ENCODE results near the gene POU2F3.

POU2F3 gene

GRCh38 chr11:120339394-120339890 is 99.5 kb downstream of the POU2F3 start:
- CTCF ChIA-PET: interaction anchor here (0.8 kb wide), 1 partner anchor 37 kb away, joined by 3 read pairs; no protein-coding TSS in a partner anchor

GRCh38 chr11:120340529-120340928 is 100.6 kb downstream of the POU2F3 start:
- DNase-seq: no peak
- Mint-ChIP-seq H3K36me3 (peaks cover 2% of the 10 kb centered on the region), H3K27me3 (peaks cover 65% of the 10 kb centered on the region), H3K27ac (no peak overlapping the region), H3K4me3 (no peak overlapping the region), H3K9me3 (no peaks in the 10 kb centered on the region), H3K4me1 (peaks cover 33% of the 10 kb centered on the region)
- CTCF ChIA-PET: no interaction called here

More at GRCh38 chr11:120339394-120339890, 99.5 kb downstream of the POU2F3 start:
- DNase-seq: no peak
- H3K9me3 Mint-ChIP-seq: no peaks in the 10 kb centered on the region
- peaks cover 29% of the 10 kb centered on the region for H3K4me1 Mint-ChIP-seq
- H3K36me3 Mint-ChIP-seq: peaks cover 2% of the 10 kb centered on the region
- H3K27me3 Mint-ChIP-seq: peaks cover 62% of the 10 kb centered on the region
- no peak overlapping the region for H3K4me3 Mint-ChIP-seq
- H3K27ac Mint-ChIP-seq: no peak overlapping the region

GRCh38 chr11:120342226-120342625 is 102.3 kb downstream of the POU2F3 start:
- peaks cover 28% of the 10 kb centered on the region for H3K4me1 Mint-ChIP-seq

GRCh38 chr11:120342678-120343077 is 102.7 kb downstream of the POU2F3 start:
- Mint-ChIP-seq H3K27ac (no peak overlapping the region), H3K9me3 (no peaks in the 10 kb centered on the region), H3K36me3 (no peaks in the 10 kb centered on the region), H3K27me3 (peaks cover 63% of the 10 kb centered on the region), H3K4me1 (peaks cover 26% of the 10 kb centered on the region), H3K4me3 (no peak overlapping the region)
- CTCF ChIA-PET: no interaction called here
- no peak for DNase-seq

More at GRCh38 chr11:120342226-120342625, 102.3 kb downstream of the POU2F3 start:
- DNase-seq: no peak
- CTCF ChIA-PET: no interaction called here
- Mint-ChIP-seq H3K4me3 (no peak overlapping the region), H3K36me3 (peaks cover 2% of the 10 kb centered on the region), H3K27ac (no peak overlapping the region), H3K27me3 (peaks cover 63% of the 10 kb centered on the region), H3K9me3 (no peaks in the 10 kb centered on the region)

- H3K27ac Mint-ChIP-seq: no peak overlapping the region
- no peaks in the 10 kb centered on the region for H3K9me3 Mint-ChIP-seq
- DNase-seq: no peak
- peaks cover 61% of the 10 kb centered on the region for H3K27me3 Mint-ChIP-seq
- no peaks in the 10 kb centered on the region for H3K36me3 Mint-ChIP-seq
- CTCF ChIA-PET: no interaction called here
- no peak overlapping the region for H3K4me3 Mint-ChIP-seq
- H3K4me1 Mint-ChIP-seq: peaks cover 24% of the 10 kb centered on the region
Observed at GRCh38 chr11:120343429-120343828, 103.5 kb downstream of the POU2F3 start.

GRCh38 chr11:120344302-120345004 is 104.5 kb downstream of the POU2F3 start:
- peak overlapping the region; percentile 37 for H3K4me3 Mint-ChIP-seq
- peak; percentile 66 for DNase-seq
- no peaks in the 10 kb centered on the region for H3K9me3 Mint-ChIP-seq
- no peaks in the 10 kb centered on the region for H3K36me3 Mint-ChIP-seq
- CTCF ChIA-PET: interaction anchor here (1.0 kb wide), 1 partner anchor 9 kb away, joined by 3 read pairs; no protein-coding TSS in a partner anchor
- peaks cover 58% of the 10 kb centered on the region for H3K27me3 Mint-ChIP-seq
- H3K27ac Mint-ChIP-seq: peak overlapping the region; percentile 72
- peaks cover 24% of the 10 kb centered on the region for H3K4me1 Mint-ChIP-seq

GRCh38 chr11:120346233-120346632 is 106.3 kb downstream of the POU2F3 start:
- peaks cover 18% of the 10 kb centered on the region for H3K4me1 Mint-ChIP-seq
- no peaks in the 10 kb centered on the region for H3K9me3 Mint-ChIP-seq
- H3K27me3 Mint-ChIP-seq: peaks cover 58% of the 10 kb centered on the region
- DNase-seq: no peak
- no peaks in the 10 kb centered on the region for H3K36me3 Mint-ChIP-seq
- H3K27ac Mint-ChIP-seq: no peak overlapping the region
- H3K4me3 Mint-ChIP-seq: no peak overlapping the region
- CTCF ChIA-PET: no interaction called here

GRCh38 chr11:120350637-120351036 is 110.7 kb downstream of the POU2F3 start:
- no peak overlapping the region for H3K4me3 Mint-ChIP-seq
- H3K27ac Mint-ChIP-seq: no peak overlapping the region
- CTCF ChIA-PET: no interaction called here
- peaks cover 66% of the 10 kb centered on the region for H3K27me3 Mint-ChIP-seq
- H3K9me3 Mint-ChIP-seq: no peaks in the 10 kb centered on the region
- H3K36me3 Mint-ChIP-seq: no peaks in the 10 kb centered on the region
- DNase-seq: no peak
- H3K4me1 Mint-ChIP-seq: no peaks in the 10 kb centered on the region

GRCh38 chr11:120352405-120352804 is 112.5 kb downstream of the POU2F3 start:
- DNase-seq: no peak
- CTCF ChIA-PET: no interaction called here
- H3K9me3 Mint-ChIP-seq: no peaks in the 10 kb centered on the region
- H3K36me3 Mint-ChIP-seq: no peaks in the 10 kb centered on the region
- H3K27ac Mint-ChIP-seq: no peak overlapping the region
- no peaks in the 10 kb centered on the region for H3K4me1 Mint-ChIP-seq
- H3K27me3 Mint-ChIP-seq: peaks cover 66% of the 10 kb centered on the region
- no peak overlapping the region for H3K4me3 Mint-ChIP-seq

GRCh38 chr11:120354068-120354467 is 114.1 kb downstream of the POU2F3 start:
- DNase-seq: no peak
- no peaks in the 10 kb centered on the region for H3K9me3 Mint-ChIP-seq
- CTCF ChIA-PET: no interaction called here
- H3K4me3 Mint-ChIP-seq: no peak overlapping the region
- no peaks in the 10 kb centered on the region for H3K36me3 Mint-ChIP-seq
- no peak overlapping the region for H3K27ac Mint-ChIP-seq
- H3K4me1 Mint-ChIP-seq: no peaks in the 10 kb centered on the region
- H3K27me3 Mint-ChIP-seq: peaks cover 64% of the 10 kb centered on the region

GRCh38 chr11:120354779-120355178 is 114.8 kb downstream of the POU2F3 start:
- CTCF ChIA-PET: interaction anchor here (1.0 kb wide), 1 partner anchor 19 kb away, joined by 3 read pairs; no protein-coding TSS in a partner anchor
- H3K36me3 Mint-ChIP-seq: no peaks in the 10 kb centered on the region
- H3K4me1 Mint-ChIP-seq: no peaks in the 10 kb centered on the region
- H3K4me3 Mint-ChIP-seq: no peak overlapping the region
- no peak for DNase-seq
- no peaks in the 10 kb centered on the region for H3K9me3 Mint-ChIP-seq
- peaks cover 60% of the 10 kb centered on the region for H3K27me3 Mint-ChIP-seq
- no peak overlapping the region for H3K27ac Mint-ChIP-seq

GRCh38 chr11:120357620-120358019 is 117.7 kb downstream of the POU2F3 start:
- CTCF ChIA-PET: no interaction called here
- no peak overlapping the region for H3K4me3 Mint-ChIP-seq

GRCh38 chr11:120358729-120359128 is 118.8 kb downstream of the POU2F3 start:
- DNase-seq: no peak
- H3K4me3 Mint-ChIP-seq: no peak overlapping the region
- H3K36me3 Mint-ChIP-seq: no peaks in the 10 kb centered on the region
- no peaks in the 10 kb centered on the region for H3K4me1 Mint-ChIP-seq
- CTCF ChIA-PET: no interaction called here
- H3K27ac Mint-ChIP-seq: no peak overlapping the region
- no peaks in the 10 kb centered on the region for H3K9me3 Mint-ChIP-seq
- H3K27me3 Mint-ChIP-seq: peaks cover 32% of the 10 kb centered on the region

More at GRCh38 chr11:120357620-120358019, 117.7 kb downstream of the POU2F3 start:
- DNase-seq: no peak
- no peak overlapping the region for H3K27ac Mint-ChIP-seq
- no peaks in the 10 kb centered on the region for H3K36me3 Mint-ChIP-seq
- peaks cover 39% of the 10 kb centered on the region for H3K27me3 Mint-ChIP-seq
- H3K9me3 Mint-ChIP-seq: no peaks in the 10 kb centered on the region
- no peaks in the 10 kb centered on the region for H3K4me1 Mint-ChIP-seq

- no peaks in the 10 kb centered on the region for H3K36me3 Mint-ChIP-seq
- CTCF ChIA-PET: interaction anchor here (0.8 kb wide), 1 partner anchor 14 kb away, joined by 3 read pairs; no protein-coding TSS in a partner anchor
- H3K27me3 Mint-ChIP-seq: peaks cover 25% of the 10 kb centered on the region
- no peak for DNase-seq
- no peaks in the 10 kb centered on the region for H3K4me1 Mint-ChIP-seq
- H3K9me3 Mint-ChIP-seq: no peaks in the 10 kb centered on the region
- no peak overlapping the region for H3K27ac Mint-ChIP-seq
- H3K4me3 Mint-ChIP-seq: no peak overlapping the region
Observed at GRCh38 chr11:120363436-120363835, 123.5 kb downstream of the POU2F3 start.

- Mint-ChIP-seq H3K9me3 (no peaks in the 10 kb centered on the region), H3K36me3 (no peaks in the 10 kb centered on the region), H3K4me3 (no peak overlapping the region), H3K27me3 (peaks cover 25% of the 10 kb centered on the region), H3K4me1 (no peaks in the 10 kb centered on the region), H3K27ac (no peak overlapping the region)
- no peak for DNase-seq
- CTCF ChIA-PET: no interaction called here
Observed at GRCh38 chr11:120365512-120365911, 125.6 kb downstream of the POU2F3 start.
